BJ (cell line): ENCODE measurements around the gene TPPP2. TPM values are rescaled to one million over a fixed set of nuclear protein-coding genes. Genes with fewer than 3 reads are reported as not detected.

ENCODE experiments used
- CTCF ChIA-PET: fragments of 350-600 bp; formaldehyde crosslinking; extraction: SDS; loops from one replicate; lab custom pipeline; 2021; ENCODE audit warnings: antibody characterized with exemption, inconsistent platforms; lab: Yijun Ruan, JAX
- POLR2A ChIA-PET: fragments of 300-600 bp; sonication (Branson Sonifier 250); formaldehyde crosslinking; extraction: SDS; loops from one replicate; lab custom pipeline; 2021; ENCODE audit warnings: antibody characterized with exemption; lab: Charles Lee
- DNase-seq: peaks from one replicate; pipeline ENCODE4 v3.0.0-alpha.2; 2011; ENCODE audit warnings: low read depth
- H3K27me3 ChIP-seq: 2 replicates; pipeline ENCODE4 v1.6.0; 2011; ENCODE audit warnings: low read length; ENCODE audit not compliant: control insufficient read depth, insufficient read depth
- H3K36me3 ChIP-seq: 2 replicates; pipeline ENCODE4 v1.5.1; 2011; ENCODE audit warnings: low read length; ENCODE audit not compliant: control insufficient read depth, insufficient read depth
- H3K4me3 ChIP-seq: 2 replicates; pipeline ENCODE4 v1.5.1; 2011; ENCODE audit warnings: low read depth, mild to moderate bottlenecking, control low read depth, low read length
- polyA plus RNA-seq: library from polyadenylated mRNA; depleted of rRNA; stranded (reverse); fragments of >200 nt; gene quantifications from 2 replicates; pipeline ENCODE4 v1.2.3, GENCODE V29; 2011
- TF ChIP-seq, protein P1 (sequence below): IDR thresholded peaks from 2 replicates; pipeline ENCODE4 v1.5.1; 2011; ENCODE audit warnings: low read depth, mild to moderate bottlenecking, control low read depth, inconsistent platforms, low read length, moderate library complexity; ENCODE audit not compliant: insufficient read depth

The TPPP2 gene
- polyA plus RNA-seq, 1 experiment: not detected

DNA sequence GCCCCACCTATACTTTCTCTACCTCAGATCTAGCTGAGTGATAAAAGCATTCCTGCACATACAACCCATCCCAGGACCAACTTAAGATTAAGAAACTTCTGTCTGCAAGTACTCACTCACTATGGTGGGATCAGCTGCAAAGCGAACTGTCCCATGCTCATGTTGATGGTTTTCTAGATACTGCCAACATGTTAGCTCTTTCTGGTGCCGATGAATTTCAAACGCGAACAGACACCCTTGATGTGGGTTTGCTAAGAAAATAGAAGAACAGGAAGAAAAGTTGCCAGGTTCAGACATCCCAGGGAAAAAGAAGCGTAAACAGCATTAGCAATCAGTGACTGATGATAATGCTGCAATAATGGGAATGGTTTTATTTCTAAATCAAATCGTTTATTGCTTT lies 32.5 kb upstream of the TPPP2 start:
- TF ChIP-seq, protein P1, sequence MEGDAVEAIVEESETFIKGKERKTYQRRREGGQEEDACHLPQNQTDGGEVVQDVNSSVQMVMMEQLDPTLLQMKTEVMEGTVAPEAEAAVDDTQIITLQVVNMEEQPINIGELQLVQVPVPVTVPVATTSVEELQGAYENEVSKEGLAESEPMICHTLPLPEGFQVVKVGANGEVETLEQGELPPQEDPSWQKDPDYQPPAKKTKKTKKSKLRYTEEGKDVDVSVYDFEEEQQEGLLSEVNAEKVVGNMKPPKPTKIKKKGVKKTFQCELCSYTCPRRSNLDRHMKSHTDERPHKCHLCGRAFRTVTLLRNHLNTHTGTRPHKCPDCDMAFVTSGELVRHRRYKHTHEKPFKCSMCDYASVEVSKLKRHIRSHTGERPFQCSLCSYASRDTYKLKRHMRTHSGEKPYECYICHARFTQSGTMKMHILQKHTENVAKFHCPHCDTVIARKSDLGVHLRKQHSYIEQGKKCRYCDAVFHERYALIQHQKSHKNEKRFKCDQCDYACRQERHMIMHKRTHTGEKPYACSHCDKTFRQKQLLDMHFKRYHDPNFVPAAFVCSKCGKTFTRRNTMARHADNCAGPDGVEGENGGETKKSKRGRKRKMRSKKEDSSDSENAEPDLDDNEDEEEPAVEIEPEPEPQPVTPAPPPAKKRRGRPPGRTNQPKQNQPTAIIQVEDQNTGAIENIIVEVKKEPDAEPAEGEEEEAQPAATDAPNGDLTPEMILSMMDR: no peak
- no peaks in the 10 kb centered on the region for H3K27me3 ChIP-seq
- peaks cover 15% of the 10 kb centered on the region for H3K36me3 ChIP-seq
- no peak for DNase-seq
- H3K4me3 ChIP-seq: no peak overlapping the region
- ChIA-PET POLR2A (no interaction called here), CTCF (interaction anchor here (0.7 to 3.3 kb wide), 7 partner anchors 9 to 142 kb away, joined by 3 to 24 read pairs (median 5); no protein-coding TSS in a partner anchor)

DNA sequence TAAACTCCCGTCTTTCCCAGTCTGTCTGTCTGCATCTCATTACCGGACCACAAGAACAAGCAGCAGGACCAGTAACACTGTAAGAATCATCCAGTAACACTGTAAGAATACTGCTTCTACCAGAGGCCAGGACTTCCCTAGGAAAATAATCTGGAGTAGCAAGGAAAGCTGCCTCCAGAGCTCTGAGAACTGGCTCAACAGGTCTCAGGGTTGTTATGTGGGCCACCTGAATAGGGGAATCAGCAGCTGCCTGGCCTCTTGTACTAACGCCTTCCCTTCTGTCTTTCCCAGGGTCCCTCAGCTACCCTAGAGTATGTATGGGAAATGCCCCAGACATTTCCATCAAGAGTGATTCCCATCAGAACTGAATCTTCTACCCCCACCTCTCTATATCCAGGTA lies 31.9 kb upstream of the TPPP2 start:
- TF ChIP-seq, protein P1: no peak
- H3K4me3 ChIP-seq: no peak overlapping the region
- no peak for DNase-seq
- POLR2A ChIA-PET: interaction anchor here (0.9 kb wide), 1 partner anchor 16 kb away, joined by 3 read pairs; no protein-coding TSS in a partner anchor
- H3K27me3 ChIP-seq: no peaks in the 10 kb centered on the region
- H3K36me3 ChIP-seq: peaks cover 15% of the 10 kb centered on the region
- CTCF ChIA-PET: interaction anchor here (0.7 to 3.3 kb wide), 8 partner anchors 8 to 142 kb away, joined by 3 to 24 read pairs (median 4); no protein-coding TSS in a partner anchor

DNA sequence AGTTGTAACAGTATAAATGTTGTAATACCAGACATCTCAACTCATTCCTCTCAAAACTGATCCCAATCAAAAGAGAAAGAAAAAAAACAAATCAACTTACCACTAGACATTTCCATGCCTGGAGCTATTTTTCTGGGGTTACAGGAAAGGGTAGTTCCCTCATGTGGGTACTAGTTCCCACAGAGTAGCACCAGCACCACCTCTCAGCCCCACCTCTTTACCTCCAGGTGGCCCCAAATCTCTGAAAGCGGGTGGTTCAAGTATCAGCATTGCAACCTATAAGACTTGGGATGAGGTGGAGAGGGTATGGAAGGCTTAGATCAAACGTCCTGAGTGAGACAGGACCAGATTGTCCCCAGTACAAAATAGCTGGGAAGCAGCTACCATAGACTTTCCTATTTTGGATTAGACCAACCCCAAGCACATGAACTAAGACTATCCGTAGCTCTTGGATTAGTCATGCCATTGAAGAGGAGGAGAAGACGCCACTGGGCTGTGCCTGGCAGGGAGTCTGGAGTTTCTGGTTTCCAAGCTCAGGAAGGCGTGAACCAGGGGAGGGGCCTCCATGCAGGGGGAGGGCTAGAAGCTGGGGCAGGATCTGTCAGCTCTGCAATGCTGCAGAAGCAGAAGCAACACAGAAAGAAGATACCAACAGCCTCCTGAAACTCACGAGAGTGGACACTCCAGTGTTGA lies 31.2 kb upstream of the TPPP2 start, which contains the start of gene SLC39A2:
TSS of gene SLC39A2 (plus strand) at position 620 of the 693 bp plus-strand sequence. CDS start 154 bp downstream, outside the sequence.
- Histone ChIP-seq H3K36me3 (peaks cover 15% of the 10 kb centered on the region), H3K4me3 (no peak within 1 kb of the TSS), H3K27me3 (no peaks in the 10 kb centered on the region)
- TF ChIP-seq, protein P1: no peak
- ChIA-PET CTCF (interaction anchor here (0.8 to 3.3 kb wide), 10 partner anchors 7 to 136 kb away, joined by 3 to 24 read pairs (median 4); no protein-coding TSS in a partner anchor), POLR2A (interaction anchor here (0.9 kb wide), 1 partner anchor 16 kb away, joined by 3 read pairs; no protein-coding TSS in a partner anchor)
- DNase-seq: peak; percentile 37

DNA sequence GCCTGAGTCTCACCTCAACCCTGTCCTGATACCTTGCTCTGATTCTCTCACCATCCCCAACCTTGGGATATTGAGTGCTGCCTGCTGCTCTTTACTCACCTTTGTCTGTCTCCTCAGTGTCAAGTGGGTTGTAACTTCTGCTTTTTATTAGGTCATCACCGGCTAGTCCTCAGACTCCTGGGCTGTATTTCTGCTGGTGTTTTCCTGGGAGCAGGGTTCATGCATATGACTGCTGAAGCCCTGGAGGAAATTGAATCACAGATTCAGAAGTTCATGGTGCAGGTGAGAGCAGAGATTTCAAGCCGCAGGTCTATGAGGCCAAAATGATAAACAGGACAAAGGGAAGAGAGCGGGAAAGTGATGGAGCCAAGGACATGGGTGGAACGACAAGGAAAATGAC lies 30.4 kb upstream of the TPPP2 start:
- ChIA-PET POLR2A (no interaction called here), CTCF (interaction anchor here (1.1 to 7.4 kb wide), 8 partner anchors 9 to 93 kb away, joined by 3 to 82 read pairs (median 10); no protein-coding TSS in a partner anchor)
- Histone ChIP-seq H3K27me3 (no peaks in the 10 kb centered on the region), H3K36me3 (peaks cover 12% of the 10 kb centered on the region), H3K4me3 (no peak overlapping the region)
- TF ChIP-seq, protein P1: no peak
- no peak for DNase-seq

DNA sequence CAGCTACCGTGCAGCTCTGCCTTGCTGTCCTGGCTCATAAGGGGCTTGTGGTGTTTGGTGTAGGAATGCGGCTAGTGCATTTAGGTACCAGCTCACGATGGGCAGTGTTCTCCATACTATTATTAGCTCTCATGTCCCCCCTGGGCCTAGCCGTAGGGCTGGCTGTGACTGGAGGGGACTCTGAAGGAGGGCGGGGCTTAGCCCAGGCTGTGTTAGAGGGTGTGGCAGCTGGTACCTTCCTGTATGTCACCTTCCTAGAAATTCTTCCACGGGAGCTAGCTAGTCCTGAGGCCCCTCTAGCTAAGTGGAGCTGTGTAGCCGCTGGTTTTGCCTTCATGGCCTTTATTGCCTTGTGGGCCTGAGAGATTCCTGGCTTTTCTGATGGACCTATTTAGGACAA lies 28.8 kb upstream of the TPPP2 start:
- ChIA-PET POLR2A (no interaction called here), CTCF (interaction anchor here (1.2 to 7.4 kb wide), 4 partner anchors 13 to 46 kb away, joined by 3 to 82 read pairs (median 6); no protein-coding TSS in a partner anchor)
- TF ChIP-seq, protein P1: no peak

More for the DNA sequence above, 28.8 kb upstream of the TPPP2 start:
- Histone ChIP-seq H3K27me3 (no peaks in the 10 kb centered on the region), H3K36me3 (peaks cover 6% of the 10 kb centered on the region), H3K4me3 (no peak overlapping the region)
- DNase-seq: no peak
